ENCODE results near the gene LARP1B. TPM values are rescaled to one million over a fixed set of nuclear protein-coding genes. Genes with fewer than 3 reads are reported as not detected.

The LARP1B gene
- total RNA-seq, 2 experiments from 2014 or later, result 16.5 to 21.0 TPM

DNA sequence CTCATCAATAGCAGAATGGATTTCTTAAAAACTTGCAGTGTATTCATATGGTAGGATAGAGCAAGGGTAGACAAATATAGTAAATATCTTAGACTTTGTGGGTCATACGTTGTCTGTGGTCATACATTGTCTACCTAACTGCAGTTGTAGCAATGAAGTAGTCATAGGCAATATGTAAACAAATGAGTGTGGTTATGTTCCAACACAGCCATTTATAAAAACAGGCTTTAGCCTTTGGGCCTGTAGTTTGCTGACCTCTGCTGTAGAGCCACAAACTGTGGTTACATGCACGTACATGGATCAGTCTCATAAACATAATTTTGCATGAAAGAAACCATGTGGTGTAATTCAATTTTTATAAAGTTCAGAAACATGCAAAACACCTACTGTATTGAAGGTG, 98.9 kb downstream of the LARP1B start:
- H3K9me2 ChIP-seq (ENCODE audit: insufficient read depth, low read length), result no peaks in the 10 kb centered on the region
- H3K4me3 ChIP-seq (ENCODE audit: low read depth, low read length, poor library complexity, severe bottlenecking), result no peak overlapping the region
- no peaks in the 10 kb centered on the region for H3K36me3 ChIP-seq (ENCODE audit: insufficient read depth, low read length)
- no peak for DNase-seq (ENCODE audit: low spot score)
- no peaks in the 10 kb centered on the region for H3K4me1 ChIP-seq (ENCODE audit: insufficient read depth, low read length, poor library complexity, severe bottlenecking)
- TF ChIP-seq EZH2phosphoT487 (IDR thresholded peaks at IDR 0.05; ENCODE audit: borderline replicate concordance, low read depth, low read length) (no peak), CTCF (conservative IDR thresholded peaks at IDR 0.05; ENCODE audit: low read length) (no peak)
- no peaks in the 10 kb centered on the region for H3K79me2 ChIP-seq (ENCODE audit: insufficient read depth, low read depth, low read length)
- POLR2A ChIA-PET, result interaction anchor here (0.5 kb wide), 1 partner anchor 36 kb away, joined by 3 read pairs; no protein-coding TSS in a partner anchor
- CTCF ChIA-PET (ENCODE audit: unreplicated experiment), result no interaction called here
- no peaks in the 10 kb centered on the region for H3K9me3 ChIP-seq (ENCODE audit: low read length)
- H2AFZ ChIP-seq (ENCODE audit: low read length), result no peak overlapping the region
- intact Hi-C loops (cut with micrococcal nuclease; ENCODE audit: unreplicated experiment), result no loop called here
- no peaks in the 10 kb centered on the region for H4K20me1 ChIP-seq (ENCODE audit: insufficient read depth, low read length)
- H3K4me2 ChIP-seq (ENCODE audit: low read length), result no peak overlapping the region
- BruUV-seq (replicated peaks), result no TSS peak
- no peak overlapping the region for H3K27ac ChIP-seq (ENCODE audit: low read depth, low read length, poor library complexity, severe bottlenecking)

DNA sequence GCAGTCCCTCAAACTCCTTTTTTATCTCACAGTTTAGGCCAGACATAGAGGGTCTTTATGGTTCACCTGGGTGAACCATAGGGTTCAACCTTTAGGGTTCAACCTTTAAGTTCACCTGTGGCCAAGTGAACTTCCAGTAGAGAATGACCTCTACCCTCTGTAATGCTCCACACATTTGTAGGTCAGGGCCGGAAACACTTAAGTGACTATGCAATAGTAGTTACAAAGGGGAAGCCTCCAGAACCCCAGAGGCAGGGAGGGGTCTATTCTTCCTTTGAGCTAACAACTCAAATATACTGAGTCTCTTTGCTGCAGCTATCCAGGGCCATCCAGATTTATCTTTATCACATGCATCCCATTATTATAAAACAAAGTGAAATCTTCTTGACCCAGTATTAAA, 100.0 kb downstream of the LARP1B start:
- Histone ChIP-seq H3K27ac (ENCODE audit: low read depth, low read length, poor library complexity, severe bottlenecking) (no peak overlapping the region), H3K9me2 (ENCODE audit: insufficient read depth, low read length) (no peaks in the 10 kb centered on the region), H3K4me3 (ENCODE audit: low read depth, low read length, poor library complexity, severe bottlenecking) (no peak overlapping the region), H3K4me1 (ENCODE audit: insufficient read depth, low read length, poor library complexity, severe bottlenecking) (no peaks in the 10 kb centered on the region), H3K36me3 (ENCODE audit: insufficient read depth, low read length) (no peaks in the 10 kb centered on the region), H3K79me2 (ENCODE audit: insufficient read depth, low read depth, low read length) (no peaks in the 10 kb centered on the region), H3K4me2 (ENCODE audit: low read length) (no peak overlapping the region), H3K9me3 (ENCODE audit: low read length) (no peaks in the 10 kb centered on the region), H4K20me1 (ENCODE audit: insufficient read depth, low read length) (no peaks in the 10 kb centered on the region), H2AFZ (ENCODE audit: low read length) (no peak overlapping the region)
- DNase-seq (ENCODE audit: low spot score), result no peak
- intact Hi-C loops (cut with micrococcal nuclease; ENCODE audit: unreplicated experiment), result no loop called here
- ChIA-PET POLR2A (interaction anchor here (0.5 to 0.8 kb wide), 2 partner anchors 91 to 1814 kb away, joined by 3 to 5 read pairs; no protein-coding TSS in a partner anchor), CTCF (ENCODE audit: unreplicated experiment) (no interaction called here)
- TF ChIP-seq CTCF (conservative IDR thresholded peaks at IDR 0.05; ENCODE audit: low read length), result no peak
- TF ChIP-seq EZH2phosphoT487 (IDR thresholded peaks at IDR 0.05; ENCODE audit: borderline replicate concordance, low read depth, low read length), result no peak
- BruUV-seq (replicated peaks), result no TSS peak

DNA sequence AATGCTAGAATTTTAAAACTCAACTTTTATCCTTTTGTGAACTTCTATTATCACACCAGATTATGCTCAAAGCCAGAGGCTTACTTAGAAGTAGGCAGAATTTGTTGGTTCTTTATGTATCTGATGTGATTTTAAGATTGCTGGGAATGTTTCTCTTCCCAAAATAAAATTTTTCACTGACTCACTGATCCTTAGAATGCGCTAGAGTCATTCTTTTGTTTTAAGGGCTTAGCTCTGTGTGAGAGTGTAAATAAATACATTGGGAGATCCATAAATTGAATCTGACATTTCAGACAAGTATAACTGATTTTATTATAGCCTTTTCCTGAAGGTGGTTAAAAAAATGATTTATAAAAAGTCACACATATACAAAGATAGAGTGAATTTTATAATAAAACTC, 101.3 kb downstream of the LARP1B start:
- Histone ChIP-seq H2AFZ (ENCODE audit: low read length) (no peak overlapping the region), H3K4me3 (ENCODE audit: low read depth, low read length, poor library complexity, severe bottlenecking) (no peak overlapping the region), H3K79me2 (ENCODE audit: insufficient read depth, low read depth, low read length) (no peaks in the 10 kb centered on the region), H3K4me2 (ENCODE audit: low read length) (no peak overlapping the region), H3K9me3 (ENCODE audit: low read length) (no peaks in the 10 kb centered on the region), H3K9me2 (ENCODE audit: insufficient read depth, low read length) (no peaks in the 10 kb centered on the region), H4K20me1 (ENCODE audit: insufficient read depth, low read length) (no peaks in the 10 kb centered on the region), H3K4me1 (ENCODE audit: insufficient read depth, low read length, poor library complexity, severe bottlenecking) (no peaks in the 10 kb centered on the region), H3K27ac (ENCODE audit: low read depth, low read length, poor library complexity, severe bottlenecking) (no peak overlapping the region), H3K36me3 (ENCODE audit: insufficient read depth, low read length) (no peaks in the 10 kb centered on the region)
- BruUV-seq (replicated peaks), result no TSS peak
- TF ChIP-seq CTCF (conservative IDR thresholded peaks at IDR 0.05; ENCODE audit: low read length) (no peak), EZH2phosphoT487 (IDR thresholded peaks at IDR 0.05; ENCODE audit: borderline replicate concordance, low read depth, low read length) (no peak)
- ChIA-PET POLR2A (interaction anchor here (0.7 to 1.0 kb wide), 2 partner anchors 60 to 105 kb away, joined by 3 to 5 read pairs; no protein-coding TSS in a partner anchor), CTCF (ENCODE audit: unreplicated experiment) (no interaction called here)
- intact Hi-C loops (cut with micrococcal nuclease; ENCODE audit: unreplicated experiment), result no loop called here
- no peak for DNase-seq (ENCODE audit: low spot score)

Data from OCI-LY7 (cell line).